GM12892 (cell line): ENCODE data around the gene RBMS3.

ENCODE experiments used
- POLR2A ChIP-seq: IDR thresholded peaks from 2 replicates; pipeline ENCODE4 v1.6.1; 2011; ENCODE audit warnings: low read depth, low read length, control low read depth
- POLR2AphosphoS5 ChIP-seq: IDR thresholded peaks from 2 replicates; pipeline ENCODE4 v1.6.1; 2011; ENCODE audit warnings: low read depth, low read length, control low read depth
- TAF1 ChIP-seq: IDR thresholded peaks from 2 replicates; pipeline ENCODE4 v1.6.1; 2011; ENCODE audit warnings: low read depth, mild to moderate bottlenecking, control low read depth, low read length, borderline replicate concordance

DNA sequence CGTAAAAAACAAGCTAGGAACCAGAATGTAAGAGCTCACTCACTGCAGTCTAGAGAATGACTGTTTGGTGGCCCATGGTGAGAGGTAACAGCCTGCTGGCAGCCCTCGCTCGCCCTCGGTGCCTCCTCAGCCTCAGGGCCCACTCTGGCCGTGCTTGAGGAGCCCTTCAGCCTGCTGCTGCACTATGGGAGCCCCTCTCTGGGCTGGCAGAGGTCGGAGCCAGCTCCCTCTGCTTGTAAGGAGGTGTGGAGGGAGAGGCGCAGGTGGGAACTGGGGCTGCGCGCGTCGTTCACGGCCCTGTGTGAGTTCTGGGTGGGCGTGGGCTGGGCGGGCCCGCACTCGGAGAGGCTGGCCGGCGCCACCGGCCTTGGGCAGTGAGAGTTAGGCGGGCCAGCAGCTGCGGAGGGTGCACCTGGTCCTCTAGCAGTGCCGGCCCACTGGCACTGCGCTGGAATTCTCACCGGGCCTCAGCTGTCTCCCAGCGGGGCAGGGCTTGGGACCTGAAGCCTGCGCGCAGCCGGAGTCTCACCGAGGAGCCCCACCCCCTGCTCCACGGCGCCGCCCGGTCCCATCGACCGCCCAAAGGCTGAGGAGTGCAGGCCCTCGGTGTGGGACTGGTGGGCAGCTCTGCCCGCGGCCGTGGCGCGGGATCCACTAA lies 420.6 kb downstream of the RBMS3 start:
- TF ChIP-seq POLR2AphosphoS5 (no peak), POLR2A (no peak), TAF1 (no peak)
